K562 (cell line): ENCODE results near the gene LDLRAD3. TPM values are rescaled to one million over a fixed set of nuclear protein-coding genes. Genes with fewer than 3 reads are reported as not detected.

ENCODE experiments used
- ATAC-seq: fragments of 200-7000 bp; cut with Tn5 transposase; 3 replicates; pipeline ENCODE4 v1.9.1; 2020; ENCODE audit warnings: moderate library complexity
- BruUV-seq: library from RNA; stranded (reverse); fragments of 400-500 nt; replicated peaks from 2 replicates; lab custom pipeline; 2021; lab: Mats Ljungman, UMichigan
- CTCF ChIA-PET: fragments of 300-600 bp; formaldehyde crosslinking; extraction: SDS; loops from one replicate; lab custom pipeline; 2021; ENCODE audit warnings: low intra/inter-chr PET ratio; lab: Yijun Ruan, JAX
- POLR2A ChIA-PET: fragments of 300-600, 350-650 bp; sonication (Branson Sonifier 250); formaldehyde crosslinking; extraction: SDS; loops from one replicate; lab custom pipeline; 2021; ENCODE audit warnings: antibody characterized with exemption, inconsistent platforms; lab: Yijun Ruan, JAX
- DNase-seq, 4 experiments: peaks; one replicate each; pipeline versions ENCODE4 v3.0.0 to v3.0.0-alpha.2; 2011 to 2018; ENCODE audit warnings: low spot score in 3 of 4, mixed read lengths in 3 of 4; ENCODE audit errors: extremely low read depth in 1 of 4
- FAIRE-seq: peaks from 2 replicates; lab custom pipeline; 2011; peaks lifted over from hg19 to GRCh38; lab: Jason Lieb, UNC
- H2AFZ ChIP-seq: 2 replicates; pipeline ENCODE4 v1.6.0; 2011; ENCODE audit warnings: low read depth, low read length, control low read depth, inconsistent platforms
- H3K27ac ChIP-seq: fragments of 200-600 bp; 3 replicates; pipeline ENCODE4 v1.8.0; 2011; ENCODE audit warnings: low read depth, mild to moderate bottlenecking, control low read depth, inconsistent platforms, low read length, moderate library complexity, mixed read lengths; ENCODE audit errors: extremely low read depth
- H3K27me3 ChIP-seq, 2 experiments: fragments of 300-600 bp in 1 of 2; 2 replicates in 1 of 2; 3 replicates in 1 of 2; pipeline versions ENCODE4 v1.6.0 to v1.8.0; 2011; ENCODE audit warnings: inconsistent platforms in 2 of 2, low read length in 2 of 2, mild to moderate bottlenecking in 1 of 2, mixed read lengths in 1 of 2, moderate library complexity in 1 of 2; ENCODE audit not compliant: control insufficient read depth in 2 of 2, insufficient read depth in 2 of 2
- H3K36me3 ChIP-seq: fragments of 300-600 bp; 3 replicates; pipeline ENCODE4 v1.8.0; 2011; ENCODE audit warnings: mild to moderate bottlenecking, low read length, inconsistent platforms; ENCODE audit not compliant: control insufficient read depth, insufficient read depth
- H3K4me1 ChIP-seq, 2 experiments: fragments of 200-600 bp in 1 of 2; replicated peaks in 1 of 2; 2 replicates in 1 of 2; 3 replicates in 1 of 2; pipeline versions ENCODE4 v1.5.1 to v1.8.0; 2011; ENCODE audit warnings: inconsistent platforms in 2 of 2, low read length in 2 of 2, mild to moderate bottlenecking in 1 of 2, mixed read lengths in 1 of 2, moderate library complexity in 1 of 2; ENCODE audit not compliant: control insufficient read depth in 2 of 2, insufficient read depth in 2 of 2
- H3K4me2 ChIP-seq: 2 replicates; pipeline ENCODE4 v1.6.1; 2011; ENCODE audit warnings: low read length, control low read depth, inconsistent platforms, mixed read lengths; ENCODE audit not compliant: insufficient read depth
- H3K4me3 ChIP-seq: fragments of 200-600 bp; sonication (generic), shearing (Covaris generic); 2 replicates; pipeline ENCODE4 v1.5.1; 2016; ENCODE audit warnings: control low read depth, inconsistent platforms
- H3K79me2 ChIP-seq: fragments of 200-600 bp; 3 replicates; pipeline ENCODE4 v1.8.0; 2011; ENCODE audit warnings: low read length, inconsistent platforms; ENCODE audit not compliant: control insufficient read depth, insufficient read depth
- H3K9ac ChIP-seq, 2 experiments: 2 replicates each; pipeline versions ENCODE4 v1.6.0 to v1.6.1; 2011; ENCODE audit warnings: low read depth in 2 of 2, low read length in 2 of 2, control low read depth in 1 of 2, inconsistent platforms in 1 of 2, mild to moderate bottlenecking in 1 of 2, mixed read lengths in 1 of 2; ENCODE audit not compliant: insufficient read depth in 1 of 2
- H3K9me1 ChIP-seq: one replicate; pipeline ENCODE4 v1.6.0; 2011; ENCODE audit warnings: inconsistent platforms, mild to moderate bottlenecking, low read length, moderate library complexity; ENCODE audit not compliant: control insufficient read depth, insufficient read depth
- H3K9me3 ChIP-seq: replicated peaks from 2 replicates; pipeline ENCODE4 v1.5.1; 2011; ENCODE audit warnings: low read depth, low read length, inconsistent platforms; ENCODE audit not compliant: control insufficient read depth, insufficient read depth
- H4K20me1 ChIP-seq: replicated peaks from 2 replicates; pipeline ENCODE4 v1.6.1; 2011; ENCODE audit warnings: low read length, inconsistent platforms, mixed read lengths; ENCODE audit not compliant: control insufficient read depth, insufficient read depth
- BACH1 ChIP-seq: fragments of 200-800 bp; sonication (Bioruptor generic); IDR thresholded peaks from 2 replicates; pipeline ENCODE4 v1.6.1; 2016; ENCODE audit warnings: missing genetic modification characterization, missing compliant biosample characterization
- BCOR ChIP-seq: fragments of 450-650 bp; IDR thresholded peaks from 2 replicates; pipeline ENCODE4 v1.6.1; 2016
- CBX5 ChIP-seq: IDR thresholded peaks from 2 replicates; pipeline ENCODE4 v1.6.1; 2014; ENCODE audit warnings: low read depth, borderline replicate concordance
- ETS1 ChIP-seq: conservative IDR thresholded peaks from 2 replicates; pipeline ENCODE4 v1.6.1; 2011; ENCODE audit warnings: low read depth, mild to moderate bottlenecking, low read length; ENCODE audit not compliant: control insufficient read depth
- FOXO4 ChIP-seq: fragments of 450-650 bp; formaldehyde crosslinking; IDR thresholded peaks from 2 replicates; pipeline ENCODE4 v1.4.0; 2020; ENCODE audit warnings: mild to moderate bottlenecking, moderate library complexity
- HDAC3 ChIP-seq: fragments of 450-650 bp; IDR thresholded peaks from 2 replicates; pipeline ENCODE4 v1.6.1; 2018; ENCODE audit warnings: borderline replicate concordance, mild to moderate bottlenecking, moderate library complexity; ENCODE audit not compliant: partially characterized antibody
- IRF2 ChIP-seq: sonication (generic); formaldehyde crosslinking; IDR thresholded peaks from 2 replicates; pipeline ENCODE4 v1.8.1; 2022; ENCODE audit warnings: mild to moderate bottlenecking, missing genetic modification reagents
- MIER1 ChIP-seq: fragments of 450-650 bp; IDR thresholded peaks from 2 replicates; pipeline ENCODE4 v1.6.1; 2016; ENCODE audit warnings: antibody characterized with exemption, mild to moderate bottlenecking, low read depth
- MITF ChIP-seq: IDR thresholded peaks from 2 replicates; pipeline ENCODE4 v1.6.1; 2014; ENCODE audit warnings: antibody characterized with exemption
- NCOA1 ChIP-seq: fragments of 450-650 bp; IDR thresholded peaks from 2 replicates; pipeline ENCODE4 v1.6.1; 2016; ENCODE audit warnings: low read depth
- POLR2AphosphoS5 ChIP-seq: IDR thresholded peaks from 2 replicates; pipeline ENCODE4 v1.6.1; 2011; ENCODE audit warnings: mild to moderate bottlenecking, low read depth, low read length, moderate library complexity; ENCODE audit not compliant: control insufficient read depth, insufficient read depth
- TEAD2 ChIP-seq: fragments of 450-650 bp; IDR thresholded peaks from 2 replicates; pipeline ENCODE4 v1.6.1; 2016; ENCODE audit warnings: missing genetic modification characterization, control low read depth, missing compliant biosample characterization
- ZBTB12 ChIP-seq: fragments of 250-450 bp; sonication (Bioruptor Pico); IDR thresholded peaks from 2 replicates; pipeline ENCODE4 v1.4.0; 2020
- ZBTB17 ChIP-seq: fragments of 450-650 bp; formaldehyde crosslinking; IDR thresholded peaks from 2 replicates; pipeline ENCODE4 v1.4.0; 2020; ENCODE audit warnings: mild to moderate bottlenecking
- ZKSCAN3 ChIP-seq: fragments of 250-450 bp; sonication (Bioruptor Pico); IDR thresholded peaks from 2 replicates; pipeline ENCODE4 v1.4.0; 2020
- ZNF133 ChIP-seq: fragments of 250-450 bp; sonication (Bioruptor Pico); IDR thresholded peaks from 2 replicates; pipeline ENCODE4 v1.4.0; 2020; ENCODE audit warnings: mild to moderate bottlenecking
- ZNF134 ChIP-seq: fragments of 250-450 bp; sonication (Bioruptor Pico); conservative IDR thresholded peaks from 2 replicates; pipeline ENCODE4 v1.4.0; 2020
- ZNF354B ChIP-seq: fragments of 250-450 bp; sonication (Bioruptor Pico); IDR thresholded peaks from 2 replicates; pipeline ENCODE4 v1.4.0; 2020
- ZNF584 ChIP-seq: fragments of 200-800 bp; sonication (Bioruptor generic); IDR thresholded peaks from 2 replicates; pipeline ENCODE4 v1.6.1; 2016; ENCODE audit warnings: low read depth, mild to moderate bottlenecking, missing genetic modification characterization, missing compliant biosample characterization
- ZNF75A ChIP-seq: fragments of 450-650 bp; formaldehyde crosslinking; IDR thresholded peaks from 2 replicates; pipeline ENCODE4 v1.4.0; 2020; ENCODE audit warnings: mild to moderate bottlenecking
- WGBS: fragments of 100-300 bp; shearing (Covaris generic); methylation state at CpG from one replicate; pipeline ENCODE4 v1.1.6; 2016; ENCODE audit warnings: low coverage, mixed read lengths; ENCODE audit not compliant: insufficient coverage; ENCODE audit errors: missing lambda C conversion rate; 5-methylcytosine and 5-hydroxymethylcytosine counted together
- in situ Hi-C: fragments of 300-500 bp; cut with MboI; formaldehyde crosslinking; loops from 4 replicates; pipeline ENCODE4 v1.15.0; 2018; ENCODE audit warnings: inconsistent platforms, mixed read lengths
- intact Hi-C: fragments of 100-400 bp; cut with micrococcal nuclease; formaldehyde crosslinking; loops from 2 replicates; pipeline ENCODE4 v1.14.2; 2022
- polyA plus RNA-seq, 8 experiments: library from polyadenylated mRNA; depleted of rRNA in 4 of 8; stranded (reverse) in 5 of 8; unstranded in 3 of 8; fragments of >200 nt; fragmentation: Nextera tagmentation in 2 of 8; fragmentation: Illumina TruSeq in 1 of 8; extraction: Ambion mirVana in 2 of 8; extraction: Trizol in 1 of 8; gene quantifications; 2 replicates each; pipeline versions ENCODE4 v1.2.1 to v1.2.3, GENCODE V29; 2011 to 2014; ENCODE audit warnings: inconsistent platforms in 1 of 8, missing spikeins in 1 of 8
- total RNA-seq, 7 experiments: library from RNA; depleted of rRNA in 6 of 7; stranded (reverse); fragments of >200 nt in 6 of 7; fragmentation: Illumina TruSeq in 2 of 7; extraction: Trizol in 2 of 7; gene quantifications; 2 replicates each; pipeline versions ENCODE4 v1.2.1 to v1.2.3, GENCODE V29; 2011 to 2021; ENCODE audit warnings: low replicate concordance in 1 of 7

LDLRAD3 gene
- total and polyA plus RNA-seq, 9 of the 15 experiments (the other 6 are each of a cell fraction or from before 2014, with no cell fraction given) = 0.73 to 7.2 (median 3.5) TPM

GRCh38 chr11:36024716-36025115 is 80.9 kb downstream of the LDLRAD3 start:
- no peak for ATAC-seq
- in situ Hi-C loops = no loop called here
- CTCF ChIA-PET = no interaction called here

More at GRCh38 chr11:36024716-36025115, 80.9 kb downstream of the LDLRAD3 start:
- WGBS = 19% methylated on average over 1 of the region's 1 CpG
- POLR2A ChIA-PET = interaction anchor here (1.0 to 1.1 kb wide), 2 partner anchors 11 to 15 kb away, joined by 3 to 4 read pairs; no protein-coding TSS in a partner anchor
- H3K36me3 ChIP-seq = no peaks in the 10 kb centered on the region
- H3K4me2 ChIP-seq = no peak overlapping the region
- no peaks in the 10 kb centered on the region for H3K9me3 ChIP-seq
- no peak overlapping the region for H3K9ac ChIP-seq
- no peak overlapping the region for H3K27ac ChIP-seq
- no TSS peak for BruUV-seq
- no peaks in the 10 kb centered on the region for H3K79me2 ChIP-seq
- 0 out of 2 replicates have a peak, but pooled peaks cover 2% of the 10 kb centered on the region for H4K20me1 ChIP-seq
- peaks cover 0 to 7% of the 10 kb centered on the region in 2 experiments; a peak in 2 of 5 replicates for H3K4me1 ChIP-seq
- intact Hi-C loops = loop anchor here (10.0 kb wide), 1 partner anchor 60 kb away; no protein-coding TSS in a partner anchor
- DNase-seq = no peak
- TF ChIP-seq ETS1 = no peak
- no peak for TF ChIP-seq BCOR
- TF ChIP-seq IRF2 (CRISPR knock-in tag) = no peak
- TF ChIP-seq ZKSCAN3 (CRISPR knock-in tag) = no peak
- TF ChIP-seq ZNF75A (CRISPR knock-in tag) = no peak
- no peak for TF ChIP-seq ZNF134 (CRISPR knock-in tag)
- TF ChIP-seq HDAC3 = no peak
- TF ChIP-seq ZBTB12 (CRISPR knock-in tag) = no peak
- no peak for TF ChIP-seq MIER1
- no peak for TF ChIP-seq ZNF133 (CRISPR knock-in tag)
- no peak for TF ChIP-seq BACH1
- no peak for TF ChIP-seq ZNF354B
- TF ChIP-seq POLR2AphosphoS5 = no peak
- TF ChIP-seq FOXO4 (CRISPR knock-in tag) = no peak
- TF ChIP-seq ZBTB17 = no peak
- no peak for TF ChIP-seq MITF
- no peak for TF ChIP-seq NCOA1
- no peak for TF ChIP-seq ZNF584 (CRISPR knock-in tag)
- no peak for TF ChIP-seq TEAD2 (tag)
- no peak for TF ChIP-seq CBX5
- TF ChIP-seq, all 486 proteins: peak for 0
- no peak for FAIRE-seq
- Histone ChIP-seq H2AFZ (no peak overlapping the region), H3K4me3 (no peak overlapping the region), H3K9me1 (no peaks in the 10 kb centered on the region), H3K27me3 (peaks cover 2 to 15% of the 10 kb centered on the region in 2 experiments; a peak in 4 of 5 replicates)
